GM21529 (cell line): ENCODE results near the gene ZNF862.

Source experiments
- ATAC-seq: cut with Tn5 transposase; IDR thresholded peaks from one replicate; pipeline ENCODE4 v1.9.1; 2021; ENCODE audit not compliant: unreplicated experiment

ZNF862 gene

DNA sequence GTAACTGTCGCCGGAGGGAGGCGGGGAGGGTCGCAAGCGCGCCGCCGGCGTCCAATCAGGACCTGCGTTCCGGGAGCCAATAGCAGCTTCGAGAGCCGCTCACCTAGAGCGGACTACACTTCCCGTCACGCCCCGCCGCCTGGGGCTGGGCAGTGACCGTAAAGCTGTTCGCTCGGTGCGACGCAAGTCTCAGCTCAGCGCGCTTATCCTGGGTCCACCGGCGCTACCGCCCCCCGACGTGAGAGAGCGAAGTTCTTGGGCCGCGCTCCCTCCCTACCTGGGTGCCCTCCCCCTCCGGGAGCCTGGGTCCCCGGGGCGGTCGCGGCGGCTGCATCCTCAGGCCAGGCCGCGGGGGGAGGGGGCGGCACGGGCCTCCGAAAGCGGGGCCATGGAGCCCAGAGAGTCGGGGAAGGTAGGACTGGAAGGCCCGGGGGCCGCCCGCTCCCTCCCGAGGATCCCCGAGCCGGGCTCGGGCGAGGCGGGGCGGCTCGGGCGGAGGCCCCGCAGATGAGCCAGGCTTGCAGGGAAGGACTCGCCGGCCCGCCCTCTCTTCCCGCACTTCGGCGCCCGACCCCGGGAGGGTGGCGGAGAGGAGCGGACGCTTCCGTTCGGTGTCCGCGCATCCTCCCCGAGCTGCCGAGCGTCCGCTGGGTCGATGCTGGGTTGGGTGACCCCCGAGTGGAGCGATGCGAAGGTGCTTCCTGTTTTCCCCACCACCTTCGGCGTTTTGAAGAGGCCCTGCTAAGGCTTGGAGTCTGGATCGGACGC lies at the start of gene ZNF862:
ZNF862 (plus strand) TSS at position 152 of the 768 bp plus-strand sequence; CDS start at position 389, 237 bp downstream.
- ATAC-seq, result peak; percentile 99

DNA sequence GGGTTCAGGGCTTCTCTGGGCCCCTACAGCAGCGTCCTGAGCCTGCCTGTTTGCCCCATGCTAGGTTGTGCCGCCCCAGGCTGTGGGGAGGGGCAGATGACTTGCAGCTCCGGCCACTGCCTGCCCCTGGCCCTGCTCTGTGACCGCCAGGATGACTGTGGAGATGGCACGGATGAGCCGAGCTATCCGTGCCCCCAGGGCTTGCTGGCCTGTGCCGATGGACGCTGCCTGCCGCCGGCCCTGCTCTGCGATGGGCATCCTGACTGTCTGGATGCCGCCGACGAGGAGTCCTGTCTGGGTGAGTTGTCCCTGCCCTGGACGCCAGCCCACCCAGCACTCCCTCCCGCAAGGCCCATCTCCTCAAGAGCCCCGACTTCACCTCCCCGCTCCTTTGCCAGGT lies 49.1 kb upstream of the ZNF862 start:
- no peak for ATAC-seq

DNA sequence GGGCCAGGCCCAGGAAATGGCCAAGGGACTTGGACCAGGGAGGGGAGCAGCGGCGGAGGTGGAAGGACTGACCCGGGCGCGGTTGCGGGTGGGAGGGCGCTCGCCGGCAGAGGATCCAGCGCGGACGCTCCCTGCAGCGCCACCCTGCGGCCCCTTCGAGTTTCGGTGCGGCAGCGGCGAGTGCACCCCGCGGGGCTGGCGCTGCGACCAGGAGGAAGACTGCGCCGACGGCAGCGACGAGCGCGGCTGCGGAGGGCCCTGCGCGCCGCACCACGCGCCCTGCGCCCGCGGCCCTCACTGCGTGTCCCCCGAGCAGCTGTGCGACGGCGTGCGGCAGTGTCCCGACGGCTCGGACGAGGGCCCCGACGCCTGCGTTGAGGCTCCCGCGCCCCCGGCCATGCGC lies 48.0 kb upstream of the ZNF862 start:
- ATAC-seq, result no peak

DNA sequence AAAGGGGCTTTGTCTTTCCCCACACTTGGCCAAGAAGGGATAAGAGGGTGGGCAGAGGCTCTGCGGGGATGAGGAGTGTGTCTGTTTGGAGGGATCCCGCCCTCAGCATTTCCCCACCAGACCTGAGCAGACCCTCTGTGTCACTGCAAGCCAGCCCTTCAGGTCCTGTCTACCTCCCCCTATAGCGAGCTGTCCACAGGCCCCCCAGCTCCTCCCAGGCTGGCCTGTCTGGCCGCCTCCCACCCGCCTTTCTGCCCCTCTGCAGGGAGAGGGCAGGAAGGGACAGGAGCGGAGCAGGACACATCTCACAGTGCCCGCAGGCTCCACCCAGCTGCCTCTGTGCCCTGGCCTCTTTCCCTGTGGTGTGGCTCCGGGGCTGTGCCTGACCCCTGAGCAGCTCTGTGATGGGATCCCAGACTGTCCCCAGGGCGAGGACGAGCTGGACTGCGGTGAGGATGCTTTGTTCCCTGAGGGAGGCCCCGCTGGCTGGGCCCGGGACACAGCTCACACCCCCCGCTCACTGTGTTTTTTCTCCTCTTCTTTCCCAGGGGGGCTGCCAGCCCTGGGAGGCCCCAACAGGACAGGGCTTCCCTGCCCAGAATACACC lies 47.3 kb upstream of the ZNF862 start:
- no peak for ATAC-seq

DNA sequence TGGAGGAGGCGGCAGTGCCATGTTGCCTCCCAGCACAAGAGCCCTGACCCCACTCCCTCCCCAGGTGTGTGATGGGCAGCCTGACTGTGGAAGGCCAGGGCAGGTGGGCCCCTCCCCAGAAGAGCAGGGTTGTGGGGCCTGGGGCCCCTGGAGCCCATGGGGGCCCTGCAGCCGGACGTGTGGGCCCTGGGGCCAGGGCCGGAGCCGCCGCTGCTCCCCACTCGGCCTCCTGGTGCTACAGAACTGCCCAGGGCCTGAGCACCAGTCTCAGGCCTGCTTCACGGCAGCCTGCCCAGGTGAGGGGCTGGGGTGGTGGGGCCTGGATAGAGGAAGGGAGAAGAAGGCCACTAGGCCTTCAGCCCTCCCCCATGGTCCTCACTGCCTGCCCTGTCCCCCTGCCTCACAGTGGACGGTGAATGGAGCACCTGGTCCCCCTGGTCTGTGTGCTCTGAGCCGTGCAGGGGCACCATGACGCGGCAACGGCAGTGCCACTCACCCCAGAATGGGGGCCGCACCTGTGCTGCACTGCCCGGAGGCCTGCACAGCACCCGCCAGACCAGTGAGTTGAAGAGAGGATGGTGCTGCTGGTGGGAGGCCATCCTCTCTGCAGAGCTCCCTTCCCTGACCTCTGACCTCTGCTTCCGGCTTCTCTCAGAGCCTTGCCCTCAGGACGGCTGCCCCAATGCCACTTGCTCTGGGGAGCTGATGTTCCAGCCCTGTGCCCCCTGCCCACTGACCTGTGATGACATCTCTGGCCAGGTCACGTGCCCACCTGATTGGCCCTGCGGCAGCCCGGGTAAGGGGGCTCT lies 46.6 kb upstream of the ZNF862 start:
- ATAC-seq, result no peak

DNA sequence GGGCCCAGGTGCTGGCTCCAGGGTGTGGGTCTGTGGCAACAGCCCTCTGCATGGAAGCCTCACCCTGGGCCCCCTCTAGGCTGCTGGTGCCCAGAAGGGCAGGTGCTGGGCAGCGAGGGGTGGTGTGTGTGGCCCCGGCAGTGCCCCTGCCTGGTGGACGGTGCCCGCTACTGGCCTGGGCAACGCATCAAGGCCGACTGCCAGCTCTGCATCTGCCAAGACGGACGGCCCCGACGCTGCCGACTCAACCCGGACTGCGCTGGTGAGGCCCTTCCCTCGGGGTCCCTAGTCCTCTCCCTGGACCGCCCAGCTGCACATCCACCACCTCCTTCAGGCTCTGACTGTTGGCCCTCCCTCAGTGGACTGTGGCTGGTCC lies 46.0 kb upstream of the ZNF862 start:
- ATAC-seq, result no peak

DNA sequence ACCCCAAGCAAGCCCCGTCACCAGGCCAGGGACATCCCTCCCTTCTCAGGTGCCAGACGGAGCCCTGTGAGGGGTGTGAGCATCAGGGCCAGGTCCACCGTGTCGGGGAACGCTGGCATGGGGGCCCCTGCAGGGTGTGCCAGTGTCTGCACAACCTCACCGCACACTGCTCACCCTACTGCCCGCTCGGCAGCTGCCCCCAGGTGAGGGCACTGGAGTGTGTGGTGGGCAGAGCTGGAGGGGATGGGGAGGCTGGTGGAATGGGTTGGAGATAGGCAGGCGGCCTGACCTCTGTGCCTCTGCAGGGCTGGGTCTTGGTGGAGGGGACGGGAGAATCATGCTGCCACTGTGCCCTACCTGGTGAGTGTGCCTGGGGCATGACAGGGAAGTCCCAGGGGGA lies 44.9 kb upstream of the ZNF862 start:
- no peak for ATAC-seq

DNA sequence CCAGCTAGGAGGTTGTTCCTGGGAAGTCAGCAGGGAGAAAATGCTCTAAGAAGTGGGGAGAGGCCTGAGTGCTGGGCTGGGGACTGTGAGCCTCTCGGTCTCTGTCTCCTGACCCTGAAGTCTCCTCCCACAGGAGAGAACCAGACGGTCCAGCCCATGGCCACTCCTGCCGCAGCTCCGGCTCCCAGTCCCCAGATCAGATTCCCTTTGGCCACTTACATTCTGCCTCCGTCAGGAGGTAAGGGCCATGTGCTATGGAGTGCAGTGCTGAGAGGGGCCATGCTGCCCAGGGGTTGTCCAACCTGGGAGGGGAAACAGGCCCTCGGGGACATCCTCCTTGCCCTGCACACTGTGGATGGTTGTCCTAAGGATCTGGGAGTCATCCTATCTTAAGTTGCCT lies 43.5 kb upstream of the ZNF862 start:
- no peak for ATAC-seq

DNA sequence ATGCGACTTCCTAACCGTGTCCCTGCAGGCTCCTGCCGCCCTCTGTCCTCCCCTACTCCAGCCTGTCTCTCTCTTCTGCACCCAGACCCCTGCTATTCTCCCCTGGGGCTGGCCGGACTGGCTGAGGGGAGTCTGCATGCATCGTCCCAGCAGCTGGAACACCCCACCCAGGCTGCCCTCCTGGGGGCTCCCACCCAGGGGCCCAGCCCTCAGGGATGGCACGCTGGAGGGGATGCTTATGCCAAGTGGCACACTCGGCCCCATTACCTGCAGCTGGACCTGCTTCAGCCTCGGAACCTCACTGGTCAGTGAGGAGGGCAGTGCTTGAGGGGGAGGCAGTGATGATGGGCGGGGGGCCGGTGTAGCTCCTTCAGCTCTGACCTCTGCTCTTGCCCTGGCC lies 43.0 kb upstream of the ZNF862 start:
- ATAC-seq, result no peak

DNA sequence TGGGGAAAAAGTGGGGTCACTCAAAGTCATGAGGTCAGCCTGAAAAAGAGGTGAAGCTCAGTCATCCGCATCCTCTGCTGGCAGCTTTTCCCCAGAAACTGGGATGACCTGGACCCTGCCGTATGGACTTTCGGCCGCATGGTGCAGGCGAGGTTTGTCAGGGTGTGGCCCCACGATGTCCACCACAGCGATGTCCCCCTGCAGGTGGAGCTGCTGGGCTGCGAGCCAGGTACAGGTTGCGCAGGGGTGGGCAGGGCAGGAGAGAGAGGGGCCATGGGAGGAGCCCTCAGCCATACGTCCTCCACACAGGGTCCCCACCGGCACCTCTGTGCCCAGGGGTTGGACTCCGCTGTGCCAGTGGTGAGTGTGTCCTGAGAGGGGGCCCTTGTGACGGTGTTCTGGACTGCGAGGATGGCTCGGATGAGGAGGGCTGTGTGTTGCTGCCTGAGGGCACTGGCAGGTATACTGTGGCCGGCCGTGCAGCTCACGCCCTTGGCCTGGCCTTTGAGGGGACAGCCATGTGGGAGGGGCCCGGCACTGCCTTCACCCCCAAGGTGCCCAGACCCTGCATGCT lies 41.8 kb upstream of the ZNF862 start:
- ATAC-seq, result no peak

DNA sequence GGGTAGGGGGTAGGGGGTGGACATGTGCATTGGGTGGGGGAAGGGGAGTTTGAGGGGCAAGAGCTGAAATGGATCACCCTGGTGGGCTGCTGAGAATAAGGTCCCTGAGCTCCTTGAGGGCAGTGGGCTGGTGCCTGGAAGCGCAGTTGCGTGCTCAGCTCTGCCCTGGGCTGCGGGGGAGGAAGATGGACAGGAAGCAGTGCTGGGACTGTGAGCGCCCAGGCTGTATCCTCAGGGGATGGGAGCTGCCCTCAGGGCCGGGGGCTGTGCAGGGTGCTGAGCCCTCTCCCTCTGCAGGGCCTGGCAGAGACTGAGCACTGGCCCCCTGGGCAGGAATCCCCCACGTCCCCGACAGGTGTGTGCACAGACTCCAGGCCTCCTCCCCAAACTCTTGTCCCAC lies 40.4 kb upstream of the ZNF862 start:
- ATAC-seq, result no peak

DNA sequence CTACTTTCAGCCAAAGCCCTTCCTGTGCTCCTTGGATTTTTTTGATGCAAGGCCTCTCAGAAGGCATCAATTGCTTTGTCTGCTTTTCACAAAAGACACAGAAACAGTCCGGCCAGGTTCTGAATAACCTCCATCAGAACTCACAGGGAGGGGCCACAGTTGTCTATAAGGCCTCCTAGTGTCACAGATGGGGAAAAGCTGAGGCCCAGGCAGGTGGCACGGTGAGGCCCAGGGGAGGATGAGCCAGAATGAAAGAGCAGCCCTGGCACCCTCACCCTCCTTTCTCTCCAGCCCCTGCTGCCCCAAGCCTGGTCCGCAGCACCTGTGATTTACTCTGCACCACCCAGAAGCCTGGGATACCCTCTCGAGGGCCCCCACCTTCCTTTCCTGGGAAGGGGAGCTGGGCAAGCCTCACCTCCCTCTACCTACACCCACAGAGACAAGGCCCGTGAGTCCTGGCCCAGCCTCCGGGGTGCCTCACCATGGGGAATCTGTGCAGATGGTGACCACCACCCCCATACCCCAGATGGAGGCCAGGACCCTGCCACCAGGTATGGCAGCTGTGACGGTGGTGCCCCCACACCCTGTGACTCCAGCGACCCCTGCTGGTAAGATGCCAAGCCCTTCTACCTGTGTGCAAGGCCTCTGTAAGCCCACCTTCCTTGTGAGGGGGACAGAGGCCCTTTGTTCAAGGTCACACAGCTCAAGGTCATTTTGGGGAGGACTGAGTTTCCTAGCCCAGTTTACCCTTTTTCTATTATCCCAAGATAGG lies 38.6 kb upstream of the ZNF862 start:
- ATAC-seq, result no peak

DNA sequence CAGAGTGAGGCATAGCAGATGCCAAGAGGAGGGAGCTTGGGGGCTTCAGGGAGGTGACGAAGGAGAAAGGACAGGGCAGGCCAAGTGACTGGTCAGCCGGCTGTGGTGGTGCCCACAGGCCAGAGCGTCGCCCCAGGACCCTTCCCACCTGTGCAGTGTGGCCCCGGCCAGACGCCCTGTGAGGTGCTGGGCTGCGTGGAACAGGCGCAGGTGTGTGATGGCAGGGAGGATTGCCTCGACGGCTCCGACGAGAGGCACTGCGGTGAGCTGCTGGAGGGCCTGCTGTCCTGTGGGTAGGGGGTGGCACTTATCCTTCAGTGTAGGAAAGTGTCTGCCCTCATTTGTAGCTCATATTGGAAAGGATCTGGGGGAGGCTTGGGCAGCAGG lies 38.0 kb upstream of the ZNF862 start:
- ATAC-seq, result no peak

DNA sequence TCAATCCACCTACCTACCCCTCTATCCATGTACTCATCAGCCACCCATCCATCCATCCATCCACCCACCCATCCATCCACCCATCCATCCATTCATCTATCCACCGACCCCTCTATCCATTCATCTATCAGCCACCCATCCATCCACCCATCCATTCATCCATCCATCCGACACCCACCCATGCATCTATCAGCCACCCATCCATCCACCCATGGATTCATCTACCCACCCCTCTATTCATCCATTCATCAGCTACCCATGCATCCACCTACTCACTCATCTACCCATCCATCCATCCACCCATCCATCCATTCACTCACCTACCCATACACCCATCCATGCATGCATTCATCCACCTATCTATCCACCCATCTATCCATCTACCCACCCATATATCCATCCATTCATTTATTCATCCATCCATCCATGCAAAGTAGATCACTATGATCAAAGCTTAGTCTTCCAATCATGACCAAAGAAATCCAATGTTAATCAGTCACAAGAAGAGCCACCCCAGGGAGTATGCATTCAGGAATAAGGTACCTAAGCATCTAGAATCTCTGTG lies 37.1 kb upstream of the ZNF862 start:
- no peak for ATAC-seq

DNA sequence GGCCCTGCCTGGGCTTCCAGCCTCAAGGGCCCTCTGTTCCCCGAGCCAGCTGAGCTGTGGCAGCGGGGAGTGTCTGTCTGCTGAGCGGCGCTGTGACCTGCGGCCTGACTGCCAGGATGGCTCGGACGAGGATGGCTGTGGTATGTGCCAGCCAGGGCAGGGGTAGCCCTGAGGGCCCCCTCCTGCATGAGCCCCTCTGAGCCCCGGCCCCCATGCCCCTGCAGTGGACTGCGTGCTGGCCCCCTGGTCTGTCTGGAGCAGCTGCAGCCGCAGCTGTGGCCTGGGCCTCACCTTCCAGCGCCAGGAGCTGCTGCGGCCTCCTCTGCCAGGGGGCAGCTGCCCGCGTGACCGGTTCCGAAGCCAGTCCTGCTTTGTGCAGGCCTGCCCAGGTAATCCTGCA lies 36.4 kb upstream of the ZNF862 start:
- no peak for ATAC-seq

DNA sequence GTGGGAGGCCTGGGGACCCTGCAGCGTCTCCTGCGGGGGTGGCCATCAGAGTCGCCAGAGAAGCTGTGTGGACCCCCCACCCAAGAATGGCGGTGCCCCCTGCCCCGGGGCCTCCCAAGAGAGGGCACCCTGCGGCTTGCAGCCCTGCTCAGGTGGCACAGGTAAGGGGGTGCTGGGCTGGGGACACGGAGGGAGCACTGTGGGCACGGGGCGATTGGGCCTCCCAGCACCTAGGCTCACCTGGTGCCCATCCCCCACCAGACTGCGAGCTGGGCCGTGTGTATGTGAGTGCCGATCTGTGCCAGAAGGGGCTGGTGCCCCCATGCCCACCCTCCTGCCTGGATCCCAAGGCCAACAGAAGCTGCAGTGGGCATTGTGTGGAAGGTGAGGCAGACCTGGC lies 35.2 kb upstream of the ZNF862 start:
- ATAC-seq, result no peak

DNA sequence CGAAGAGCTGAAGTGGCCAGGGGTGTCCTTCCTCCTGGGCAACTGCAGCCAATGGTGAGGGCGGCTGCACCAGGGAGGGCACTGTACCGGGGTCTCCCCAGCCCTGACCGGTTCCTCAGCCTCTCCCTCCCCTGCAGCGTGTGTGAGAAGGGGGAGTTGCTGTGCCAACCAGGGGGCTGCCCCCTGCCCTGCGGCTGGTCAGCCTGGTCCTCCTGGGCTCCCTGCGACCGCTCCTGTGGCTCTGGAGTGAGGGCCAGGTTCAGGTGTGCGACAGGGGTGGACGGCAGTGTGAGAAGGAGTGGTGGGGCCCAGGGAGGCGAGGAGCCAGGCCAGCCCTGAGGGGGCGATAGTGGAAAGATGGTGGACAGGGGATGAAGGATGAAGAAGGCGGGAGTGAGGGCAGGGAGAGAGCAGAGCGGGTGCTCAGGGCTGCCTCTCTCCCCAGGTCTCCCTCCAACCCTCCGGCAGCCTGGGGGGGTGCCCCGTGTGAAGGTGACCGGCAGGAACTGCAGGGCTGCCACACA lies 34.6 kb upstream of the ZNF862 start:
- ATAC-seq, result no peak

DNA sequence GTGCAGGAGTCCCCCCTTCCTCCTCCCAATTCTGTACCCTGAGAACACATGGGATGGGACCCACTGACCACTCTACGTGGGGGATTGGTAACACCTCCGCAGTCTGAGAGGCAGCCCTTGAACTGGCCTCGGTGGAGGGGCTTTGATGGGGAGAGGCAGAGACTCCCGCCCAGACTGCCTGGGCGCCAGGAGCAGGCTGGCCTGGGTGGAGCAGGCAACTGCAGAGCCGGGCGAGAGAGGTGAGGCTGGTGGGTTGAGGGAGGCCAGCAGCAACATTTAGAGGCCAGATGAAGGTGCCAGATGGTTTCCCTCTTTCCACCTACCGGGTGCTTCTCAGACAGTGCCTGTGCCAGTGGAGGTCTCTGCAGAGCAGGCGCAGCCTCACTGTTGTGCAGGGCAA lies 34.1 kb upstream of the ZNF862 start:
- no peak for ATAC-seq

DNA sequence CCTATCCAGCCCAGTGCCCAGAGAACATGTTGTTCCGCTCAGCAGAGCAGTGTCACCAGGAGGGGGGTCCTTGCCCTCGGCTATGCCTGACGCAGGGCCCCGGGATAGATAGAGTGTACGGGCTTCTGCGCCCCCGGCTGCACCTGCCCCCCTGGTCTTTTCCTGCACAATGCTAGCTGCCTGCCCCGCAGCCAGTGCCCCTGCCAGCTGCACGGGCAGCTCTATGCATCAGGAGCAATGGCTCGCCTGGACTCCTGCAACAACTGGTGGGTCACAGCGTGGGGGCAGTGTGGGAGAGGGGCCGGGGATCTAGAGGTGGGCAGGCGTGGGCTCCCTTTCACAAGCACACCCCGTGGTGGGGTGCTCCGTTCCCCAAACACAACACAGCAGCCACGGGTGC lies 31.4 kb upstream of the ZNF862 start:
- ATAC-seq, result no peak

DNA sequence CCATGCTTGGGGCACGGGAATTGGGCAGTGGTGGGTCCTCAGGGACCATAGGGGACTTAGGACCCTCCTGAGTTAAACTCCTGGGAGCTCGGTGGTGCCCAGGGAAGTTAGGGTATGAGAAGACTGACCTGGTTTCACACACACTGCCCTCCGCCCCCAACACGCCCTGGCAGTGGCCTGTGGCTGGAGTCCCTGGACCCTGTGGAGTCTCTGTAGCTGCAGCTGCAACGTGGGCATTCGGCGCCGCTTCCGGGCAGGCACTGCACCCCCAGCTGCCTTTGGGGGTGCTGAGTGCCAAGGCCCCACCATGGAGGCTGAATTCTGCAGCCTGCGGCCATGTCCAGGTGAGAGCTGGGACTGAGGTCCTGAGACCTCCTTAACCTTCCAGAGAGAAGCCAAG lies 29.9 kb upstream of the ZNF862 start:
- ATAC-seq, result no peak
